Suprapubic skin (tissue), 3 donors: Measurements from ENCODE around the gene CRKL.

Experiments used
- POLR2A ChIP-seq, 2 donors: fragments of 450-650 bp; IDR thresholded peaks; one replicate each; pipeline ENCODE4 v1.6.1; 2017; ENCODE audit warnings: antibody characterized with exemption in 2 of 2, mild to moderate bottlenecking in 2 of 2, moderate library complexity in 2 of 2
- TF ChIP-seq, protein P1 (sequence below), 2 donors: fragments of 200-600 bp in 1 of 2; fragments of 450-650 bp in 1 of 2; sonication (generic) in 1 of 2; IDR thresholded peaks; one replicate each; pipeline ENCODE4 v1.5.1; 2016 to 2019; ENCODE audit warnings: antibody characterized with exemption in 2 of 2, mild to moderate bottlenecking in 1 of 2, moderate library complexity in 1 of 2

GRCh38 chr22:20905415-20906386 is 11.5 kb upstream of the CRKL start:
- TF ChIP-seq, protein P1, sequence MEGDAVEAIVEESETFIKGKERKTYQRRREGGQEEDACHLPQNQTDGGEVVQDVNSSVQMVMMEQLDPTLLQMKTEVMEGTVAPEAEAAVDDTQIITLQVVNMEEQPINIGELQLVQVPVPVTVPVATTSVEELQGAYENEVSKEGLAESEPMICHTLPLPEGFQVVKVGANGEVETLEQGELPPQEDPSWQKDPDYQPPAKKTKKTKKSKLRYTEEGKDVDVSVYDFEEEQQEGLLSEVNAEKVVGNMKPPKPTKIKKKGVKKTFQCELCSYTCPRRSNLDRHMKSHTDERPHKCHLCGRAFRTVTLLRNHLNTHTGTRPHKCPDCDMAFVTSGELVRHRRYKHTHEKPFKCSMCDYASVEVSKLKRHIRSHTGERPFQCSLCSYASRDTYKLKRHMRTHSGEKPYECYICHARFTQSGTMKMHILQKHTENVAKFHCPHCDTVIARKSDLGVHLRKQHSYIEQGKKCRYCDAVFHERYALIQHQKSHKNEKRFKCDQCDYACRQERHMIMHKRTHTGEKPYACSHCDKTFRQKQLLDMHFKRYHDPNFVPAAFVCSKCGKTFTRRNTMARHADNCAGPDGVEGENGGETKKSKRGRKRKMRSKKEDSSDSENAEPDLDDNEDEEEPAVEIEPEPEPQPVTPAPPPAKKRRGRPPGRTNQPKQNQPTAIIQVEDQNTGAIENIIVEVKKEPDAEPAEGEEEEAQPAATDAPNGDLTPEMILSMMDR (IDR thresholded peaks at IDR 0.05): no peak
- TF ChIP-seq POLR2A (IDR thresholded peaks at IDR 0.05): no peak
